ENCODE data around the gene PRKCA.

Gene PRKCA

GRCh38 chr17:66507982-66508760, 205.8 kb downstream of the PRKCA start:
- Histone ChIP-seq H4K20me1 (ENCODE audit: control insufficient read depth, insufficient read depth, low read depth, low read length) (no peaks in the 10 kb centered on the region), H3K27me3 (ENCODE audit: control insufficient read depth, low read length) (no peaks in the 10 kb centered on the region), H3K27ac (ENCODE audit: low read depth, low read length) (no peak overlapping the region), H3K4me2 (ENCODE audit: low read length) (no peak overlapping the region), H3K9me2 (replicated peaks; ENCODE audit: control insufficient read depth, low read length) (no peaks in the 10 kb centered on the region), H3K4me1 (ENCODE audit: control insufficient read depth, low read length) (no peaks in the 10 kb centered on the region), H3K4me3 (ENCODE audit: low read length) (no peak overlapping the region), H3K36me3 (ENCODE audit: control insufficient read depth, low read length) (no peaks in the 10 kb centered on the region), H3K79me2 (ENCODE audit: control insufficient read depth, low read length) (no peaks in the 10 kb centered on the region), H3F3A (ENCODE audit: control insufficient read depth, insufficient read depth) (no peaks in the 10 kb centered on the region), H3K9me3 (ENCODE audit: control insufficient read depth, insufficient read depth, low read length) (no peaks in the 10 kb centered on the region)
- TF ChIP-seq EZH2phosphoT487 (IDR thresholded peaks at IDR 0.05; ENCODE audit: borderline replicate concordance, low read length), result no peak
- TF ChIP-seq, protein P1, sequence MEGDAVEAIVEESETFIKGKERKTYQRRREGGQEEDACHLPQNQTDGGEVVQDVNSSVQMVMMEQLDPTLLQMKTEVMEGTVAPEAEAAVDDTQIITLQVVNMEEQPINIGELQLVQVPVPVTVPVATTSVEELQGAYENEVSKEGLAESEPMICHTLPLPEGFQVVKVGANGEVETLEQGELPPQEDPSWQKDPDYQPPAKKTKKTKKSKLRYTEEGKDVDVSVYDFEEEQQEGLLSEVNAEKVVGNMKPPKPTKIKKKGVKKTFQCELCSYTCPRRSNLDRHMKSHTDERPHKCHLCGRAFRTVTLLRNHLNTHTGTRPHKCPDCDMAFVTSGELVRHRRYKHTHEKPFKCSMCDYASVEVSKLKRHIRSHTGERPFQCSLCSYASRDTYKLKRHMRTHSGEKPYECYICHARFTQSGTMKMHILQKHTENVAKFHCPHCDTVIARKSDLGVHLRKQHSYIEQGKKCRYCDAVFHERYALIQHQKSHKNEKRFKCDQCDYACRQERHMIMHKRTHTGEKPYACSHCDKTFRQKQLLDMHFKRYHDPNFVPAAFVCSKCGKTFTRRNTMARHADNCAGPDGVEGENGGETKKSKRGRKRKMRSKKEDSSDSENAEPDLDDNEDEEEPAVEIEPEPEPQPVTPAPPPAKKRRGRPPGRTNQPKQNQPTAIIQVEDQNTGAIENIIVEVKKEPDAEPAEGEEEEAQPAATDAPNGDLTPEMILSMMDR (IDR thresholded peaks at IDR 0.05; ENCODE audit: low read depth, low read length, poor library complexity, severe bottlenecking), result no peak

- Histone ChIP-seq H3K79me2 (ENCODE audit: control insufficient read depth, low read length) (no peaks in the 10 kb centered on the region), H3K4me3 (ENCODE audit: low read length) (no peak overlapping the region), H3K27me3 (ENCODE audit: control insufficient read depth, low read length) (no peaks in the 10 kb centered on the region), H3K27ac (ENCODE audit: low read depth, low read length) (no peak overlapping the region), H4K20me1 (ENCODE audit: control insufficient read depth, insufficient read depth, low read depth, low read length) (no peaks in the 10 kb centered on the region), H3K4me1 (ENCODE audit: control insufficient read depth, low read length) (no peaks in the 10 kb centered on the region), H3K9me3 (ENCODE audit: control insufficient read depth, insufficient read depth, low read length) (no peaks in the 10 kb centered on the region), H3K9me2 (replicated peaks; ENCODE audit: control insufficient read depth, low read length) (no peaks in the 10 kb centered on the region), H3F3A (ENCODE audit: control insufficient read depth, insufficient read depth) (no peaks in the 10 kb centered on the region), H3K36me3 (ENCODE audit: control insufficient read depth, low read length) (no peaks in the 10 kb centered on the region), H3K4me2 (ENCODE audit: low read length) (no peak overlapping the region)
- TF ChIP-seq EZH2phosphoT487 (IDR thresholded peaks at IDR 0.05; ENCODE audit: borderline replicate concordance, low read length), result no peak
- TF ChIP-seq, protein P1 (IDR thresholded peaks at IDR 0.05; ENCODE audit: low read depth, low read length, poor library complexity, severe bottlenecking), result no peak
Measured at GRCh38 chr17:66508896-66509844, 206.8 kb downstream of the PRKCA start.

DNA sequence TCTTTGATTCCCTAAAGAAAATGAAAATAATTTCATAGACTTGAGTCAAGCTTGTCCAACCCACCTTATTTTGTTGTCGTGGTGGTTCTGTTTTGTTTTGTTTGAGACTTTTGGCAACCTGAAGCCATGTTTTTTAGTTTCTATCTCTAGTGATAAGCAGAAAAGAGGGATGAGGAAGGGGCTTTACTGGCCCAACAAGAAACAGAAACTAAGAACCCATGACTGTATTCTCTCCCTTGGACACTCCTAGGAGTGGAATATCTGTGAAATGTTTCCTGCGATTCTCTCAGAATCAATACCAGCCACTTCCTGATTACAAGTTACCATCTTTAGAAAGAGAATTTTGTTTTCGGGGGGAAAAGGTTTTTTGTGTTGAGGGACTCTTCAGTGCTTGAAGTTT, 207.5 kb downstream of the PRKCA start:
- Histone ChIP-seq H3K79me2 (ENCODE audit: control insufficient read depth, low read length) (no peaks in the 10 kb centered on the region), H3K36me3 (ENCODE audit: control insufficient read depth, low read length) (no peaks in the 10 kb centered on the region), H3K27ac (ENCODE audit: low read depth, low read length) (no peak overlapping the region), H4K20me1 (ENCODE audit: control insufficient read depth, insufficient read depth, low read depth, low read length) (no peaks in the 10 kb centered on the region), H3K27me3 (ENCODE audit: control insufficient read depth, low read length) (no peaks in the 10 kb centered on the region), H3K4me3 (ENCODE audit: low read length) (no peak overlapping the region), H3K9me2 (replicated peaks; ENCODE audit: control insufficient read depth, low read length) (no peaks in the 10 kb centered on the region), H3K4me1 (ENCODE audit: control insufficient read depth, low read length) (no peaks in the 10 kb centered on the region), H3K4me2 (ENCODE audit: low read length) (no peak overlapping the region), H3F3A (ENCODE audit: control insufficient read depth, insufficient read depth) (no peaks in the 10 kb centered on the region), H3K9me3 (ENCODE audit: control insufficient read depth, insufficient read depth, low read length) (no peaks in the 10 kb centered on the region)
- TF ChIP-seq EZH2phosphoT487 (IDR thresholded peaks at IDR 0.05; ENCODE audit: borderline replicate concordance, low read length), result no peak
- TF ChIP-seq, protein P1 (IDR thresholded peaks at IDR 0.05; ENCODE audit: low read depth, low read length, poor library complexity, severe bottlenecking), result no peak

Measured in DOHH2 (cell line).